MM.1S (cell line): ENCODE measurements around the gene MCEMP1.

ENCODE experiments used
- DNase-seq: peaks from one replicate; pipeline ENCODE4 v3.0.0-alpha.2; 2015
- H2AFZ ChIP-seq: fragments of 300-600 bp; sonication (generic); 2 replicates; pipeline ENCODE4 v1.6.0; 2016; ENCODE audit warnings: antibody characterized with exemption, low read length
- H3F3A ChIP-seq: fragments of 300-600 bp; sonication (generic); 2 replicates; pipeline ENCODE4 v1.6.1; 2016; ENCODE audit warnings: mild to moderate bottlenecking, antibody characterized with exemption, low read length, moderate library complexity, mixed read lengths; ENCODE audit not compliant: insufficient read depth
- H3K27ac ChIP-seq: fragments of 300-600 bp; sonication (generic); 2 replicates; pipeline ENCODE4 v1.5.1; 2016; ENCODE audit warnings: mild to moderate bottlenecking, low read length
- H3K27me3 ChIP-seq: fragments of 300-600 bp; sonication (generic); replicated peaks from 2 replicates; pipeline ENCODE4 v1.6.0; 2016; ENCODE audit warnings: low read length; ENCODE audit not compliant: insufficient read depth
- H3K36me3 ChIP-seq: fragments of 300-600 bp; sonication (generic); replicated peaks from 2 replicates; pipeline ENCODE4 v1.6.1; 2016; ENCODE audit warnings: mild to moderate bottlenecking, low read length, mixed read lengths; ENCODE audit not compliant: insufficient read depth
- H3K4me1 ChIP-seq: fragments of 300-600 bp; sonication (generic); 2 replicates; pipeline ENCODE4 v1.6.1; 2016; ENCODE audit warnings: low read length, mixed read lengths
- H3K4me2 ChIP-seq: fragments of 300-600 bp; sonication (generic); 2 replicates; pipeline ENCODE4 v1.6.0; 2016; ENCODE audit warnings: low read depth, low read length
- H3K4me3 ChIP-seq: fragments of 300-600 bp; sonication (generic); 2 replicates; pipeline ENCODE4 v1.5.1; 2016; ENCODE audit warnings: low read length, mixed read lengths
- H3K79me2 ChIP-seq: fragments of 300-600 bp; sonication (generic); 2 replicates; pipeline ENCODE4 v1.6.1; 2016; ENCODE audit warnings: mixed run types, low read length, mixed read lengths
- H3K9ac ChIP-seq: fragments of 300-600 bp; sonication (generic); 2 replicates; pipeline ENCODE4 v1.6.1; 2016; ENCODE audit warnings: low read length, mixed read lengths
- H3K9me2 ChIP-seq: fragments of 300-600 bp; sonication (generic); replicated peaks from 2 replicates; pipeline ENCODE4 v1.6.1; 2016; ENCODE audit warnings: mild to moderate bottlenecking, low read length, mixed read lengths; ENCODE audit not compliant: insufficient read depth
- H3K9me3 ChIP-seq: fragments of 300-600 bp; sonication (generic); replicated peaks from 2 replicates; pipeline ENCODE4 v1.6.1; 2016; ENCODE audit warnings: mild to moderate bottlenecking, low read length, mixed read lengths; ENCODE audit not compliant: insufficient read depth
- H4K20me1 ChIP-seq: fragments of 300-600 bp; sonication (generic); 2 replicates; pipeline ENCODE4 v1.6.1; 2016; ENCODE audit warnings: mild to moderate bottlenecking, low read length, moderate library complexity, mixed read lengths; ENCODE audit not compliant: insufficient read depth
- CTCF ChIP-seq: fragments of 300-600 bp; sonication (generic); IDR thresholded peaks from 2 replicates; pipeline ENCODE4 v1.5.1; 2016; ENCODE audit warnings: antibody characterized with exemption, low read length, mixed read lengths
- EZH2 ChIP-seq: fragments of 300-600 bp; sonication (generic); optimal IDR thresholded peaks from 2 replicates; pipeline ENCODE3; 2017; ENCODE audit warnings: low read depth, mild to moderate bottlenecking, antibody characterized with exemption, low read length, mixed read lengths
- EZH2phosphoT487 ChIP-seq: fragments of 300-600 bp; sonication (generic); IDR thresholded peaks from 2 replicates; pipeline ENCODE4 v1.6.1; 2018; ENCODE audit warnings: antibody characterized with exemption, low read length

MCEMP1 gene

GRCh38 chr19:7676376-7676775, 514 bp upstream of the MCEMP1 start:
- peaks cover 7% of the 10 kb centered on the region for H3K79me2 ChIP-seq
- no peak for DNase-seq
- peaks cover 70% of the 10 kb centered on the region for H3K27me3 ChIP-seq
- no peaks in the 10 kb centered on the region for H3K36me3 ChIP-seq
- TF ChIP-seq EZH2 (no peak), EZH2phosphoT487 (no peak), CTCF (no peak)
- H3K9me2 ChIP-seq, result no peaks in the 10 kb centered on the region
- no peak overlapping the region for H3K9ac ChIP-seq
- no peaks in the 10 kb centered on the region for H4K20me1 ChIP-seq
- H2AFZ ChIP-seq, result no peak overlapping the region
- H3F3A ChIP-seq, result no peaks in the 10 kb centered on the region
- no peak overlapping the region for H3K4me2 ChIP-seq
- 0 out of 2 replicates have a peak, but pooled peaks cover 3% of the 10 kb centered on the region for H3K4me1 ChIP-seq
- no peaks in the 10 kb centered on the region for H3K9me3 ChIP-seq
- H3K27ac ChIP-seq, result no peak overlapping the region
- no peak overlapping the region for H3K4me3 ChIP-seq

- Histone ChIP-seq H3K4me3 (no peak overlapping the region), H3K79me2 (peaks cover 13% of the 10 kb centered on the region), H3K27me3 (peaks cover 57% of the 10 kb centered on the region), H3K9me3 (no peaks in the 10 kb centered on the region), H3K9ac (no peak overlapping the region), H3K4me2 (no peak overlapping the region), H3K4me1 (0 out of 2 replicates have a peak, but pooled peaks cover 3% of the 10 kb centered on the region), H3K36me3 (no peaks in the 10 kb centered on the region), H2AFZ (no peak overlapping the region), H3F3A (no peaks in the 10 kb centered on the region), H3K9me2 (no peaks in the 10 kb centered on the region), H4K20me1 (no peaks in the 10 kb centered on the region), H3K27ac (no peak overlapping the region)
- TF ChIP-seq EZH2 (no peak), EZH2phosphoT487 (no peak), CTCF (no peak)
- DNase-seq, result no peak
These were observed 900 bp downstream of the MCEMP1 start for GRCh38 chr19:7677669-7678311.

GRCh38 chr19:7678971-7679751, 2.3 kb downstream of the MCEMP1 start:
- H3K27ac ChIP-seq, result no peak overlapping the region
- no peaks in the 10 kb centered on the region for H3K9me2 ChIP-seq
- no peak overlapping the region for H3K9ac ChIP-seq
- no peaks in the 10 kb centered on the region for H4K20me1 ChIP-seq
- peaks cover 13% of the 10 kb centered on the region for H3K79me2 ChIP-seq
- H3F3A ChIP-seq, result no peaks in the 10 kb centered on the region
- 0 out of 2 replicates have a peak, but pooled peaks cover 3% of the 10 kb centered on the region for H3K4me1 ChIP-seq
- no peak overlapping the region for H3K4me2 ChIP-seq
- no peaks in the 10 kb centered on the region for H3K36me3 ChIP-seq
- H3K4me3 ChIP-seq, result no peak overlapping the region
- TF ChIP-seq CTCF, result peak; percentile 38
- no peak for TF ChIP-seq EZH2phosphoT487
- TF ChIP-seq EZH2, result no peak
- DNase-seq, result peak; percentile 23
- no peak overlapping the region for H2AFZ ChIP-seq
- no peaks in the 10 kb centered on the region for H3K9me3 ChIP-seq
- peaks cover 44% of the 10 kb centered on the region for H3K27me3 ChIP-seq
